GM19351 (cell line): ENCODE results near the gene MEOX1.

Source experiments
- ATAC-seq: cut with Tn5 transposase; IDR thresholded peaks from one replicate; pipeline ENCODE4 v1.9.1; 2021; ENCODE audit warnings: mild to moderate bottlenecking, moderate library complexity; ENCODE audit not compliant: unreplicated experiment

Gene MEOX1

DNA sequence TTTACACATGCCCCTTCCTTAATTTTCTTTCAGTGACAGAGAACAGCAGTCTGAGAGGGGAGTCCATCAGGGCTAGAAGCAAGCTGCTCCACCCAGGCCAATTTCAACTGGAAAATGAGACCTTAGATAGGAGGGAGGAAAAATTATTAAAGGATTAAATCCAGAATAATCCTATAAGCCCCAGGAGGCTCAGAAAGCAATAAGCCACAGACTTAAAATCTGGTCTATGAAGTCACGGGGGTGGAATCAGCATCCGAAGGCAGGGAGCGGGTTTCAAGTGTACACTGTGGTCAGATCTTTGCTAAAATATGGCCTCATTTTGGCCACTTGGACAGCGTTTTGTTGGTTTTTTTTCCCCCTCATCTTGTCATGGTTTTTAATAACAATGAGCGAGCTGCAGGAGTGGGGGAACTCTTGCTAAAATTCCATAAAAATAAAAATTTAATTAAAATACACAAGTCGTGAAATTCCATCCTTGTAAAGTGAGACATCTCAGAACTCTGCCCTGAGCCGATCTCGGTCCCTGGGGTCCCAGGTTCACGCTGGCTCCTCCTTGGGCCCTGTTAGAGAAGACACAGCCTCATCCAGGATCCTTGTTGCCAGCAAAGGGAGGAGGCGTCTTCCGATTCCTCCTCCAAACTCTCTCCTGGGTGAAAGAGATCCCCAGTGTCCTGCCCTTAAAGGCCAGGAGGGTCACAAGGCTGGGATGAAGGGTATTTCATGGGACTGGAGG, 63.9 kb downstream of the MEOX1 start:
- no peak for ATAC-seq

DNA sequence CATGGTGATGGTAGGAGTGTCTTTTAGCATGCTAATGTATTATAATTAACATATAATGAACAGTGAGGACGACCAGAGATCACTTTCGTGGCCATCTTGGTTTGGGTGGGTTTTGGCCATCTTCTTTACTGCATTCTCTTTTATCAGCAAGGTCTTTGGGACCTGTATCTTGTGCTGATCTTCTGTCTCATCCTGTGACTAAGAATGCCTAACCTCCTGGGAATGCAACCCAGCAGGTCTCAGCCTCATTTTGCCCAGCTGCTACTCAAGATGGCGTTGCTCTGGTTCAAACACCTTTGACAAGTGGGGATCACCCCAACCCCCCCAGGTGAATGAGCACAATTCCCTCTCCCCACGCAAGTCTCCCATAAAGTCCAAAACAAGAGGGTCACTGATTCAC, 66.3 kb downstream of the MEOX1 start:
- no peak for ATAC-seq

DNA sequence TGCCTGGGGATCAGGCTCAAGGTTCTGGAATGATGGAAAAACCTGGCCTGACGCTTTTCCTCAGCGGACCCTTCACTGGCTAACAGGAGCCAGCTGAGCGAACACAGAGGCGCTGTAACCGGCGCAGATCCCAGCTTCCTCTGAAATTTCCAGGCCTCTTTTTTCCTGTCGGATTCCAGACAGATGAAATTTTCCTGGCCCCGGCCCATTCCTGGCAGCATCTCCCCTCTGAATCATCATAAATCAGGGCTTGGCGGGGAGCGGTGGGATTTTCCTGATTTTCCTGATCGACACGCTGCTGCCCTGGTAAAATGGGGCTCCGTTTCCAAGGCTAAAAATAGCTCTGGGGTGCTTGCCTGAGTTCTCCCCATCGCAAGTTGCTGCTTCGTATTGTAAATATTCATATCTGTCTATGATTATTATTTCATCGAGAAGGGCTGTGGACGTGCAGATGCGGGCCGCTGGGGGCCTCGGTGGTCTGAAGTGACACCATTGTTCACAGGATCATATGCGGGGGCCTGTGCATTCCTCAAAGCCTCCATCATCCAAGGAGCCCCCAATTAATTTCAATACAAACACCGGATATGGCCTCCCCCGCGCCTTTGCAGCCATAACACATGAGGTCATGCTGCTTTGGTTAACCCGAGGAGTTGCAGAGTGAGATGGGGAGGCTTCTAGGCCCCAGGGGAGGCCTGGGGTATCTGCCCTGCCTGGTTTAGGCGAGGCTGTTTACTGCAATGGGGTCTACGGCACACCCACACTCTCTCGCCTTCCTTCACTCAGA, 69.8 kb downstream of the MEOX1 start:
- ATAC-seq: no peak

DNA sequence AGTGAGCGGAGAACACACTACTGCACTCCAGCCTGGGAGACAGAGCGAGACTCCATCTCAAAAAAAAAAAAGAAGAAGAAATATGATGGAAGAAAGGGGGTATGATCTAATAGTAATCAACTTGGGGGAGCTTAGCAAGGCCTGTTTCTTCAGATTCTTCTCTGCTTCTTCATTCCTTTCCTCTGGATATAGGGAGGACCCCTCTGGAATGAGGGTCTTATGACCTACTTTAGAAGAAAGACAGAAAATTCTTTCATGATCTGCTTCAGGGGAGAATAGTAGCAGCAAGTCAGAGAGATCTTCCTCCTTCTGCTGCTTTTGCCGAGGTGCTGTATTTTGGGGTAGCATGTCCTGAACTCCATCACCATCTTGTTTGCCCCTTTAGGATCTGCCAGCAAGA, 70.7 kb downstream of the MEOX1 start:
- no peak for ATAC-seq
